NCI-H748 treated with DMSO at 0.1 percent for 48 hours (cell line): ENCODE results near the gene GBX2.

Experiments used
- DNase-seq: peaks from one replicate; lab custom pipeline; 2025; lab: John Stamatoyannopoulos, UW

Gene GBX2

GRCh38 chr2:236167297-236168109 is 683 bp downstream of the GBX2 start:
- no peak for DNase-seq

- DNase-seq = no peak
Measured at GRCh38 chr2:236166796-236167296, 1.3 kb downstream of the GBX2 start.

- DNase-seq = no peak
Measured at GRCh38 chr2:236165842-236166795, 2.1 kb downstream of the GBX2 start.

- no peak for DNase-seq
Measured at GRCh38 chr2:236164925-236165841, 3.0 kb downstream of the GBX2 start.

GRCh38 chr2:236164201-236164924 is 3.8 kb downstream of the GBX2 start:
- no peak for DNase-seq

- DNase-seq = no peak
Measured at GRCh38 chr2:236163471-236164200, 4.5 kb downstream of the GBX2 start.

- DNase-seq = no peak
Measured at GRCh38 chr2:236162882-236163470, 5.2 kb downstream of the GBX2 start.

GRCh38 chr2:236162031-236162845 is 5.9 kb downstream of the GBX2 start:
- DNase-seq = no peak

- no peak for DNase-seq
Measured at GRCh38 chr2:236161531-236161930, 6.7 kb downstream of the GBX2 start.

- no peak for DNase-seq
Measured at GRCh38 chr2:236161082-236161462, 7.1 kb downstream of the GBX2 start.

- no peak for DNase-seq
Measured at GRCh38 chr2:236160366-236161081, 7.7 kb downstream of the GBX2 start.

GRCh38 chr2:236159778-236160170 is 8.4 kb downstream of the GBX2 start:
- no peak for DNase-seq

- no peak for DNase-seq
Measured at GRCh38 chr2:236158969-236159777, 9.0 kb downstream of the GBX2 start.

- no peak for DNase-seq
Measured at GRCh38 chr2:236157815-236158498, 10.2 kb downstream of the GBX2 start.

- no peak for DNase-seq
Measured at GRCh38 chr2:236157366-236157765, 10.8 kb downstream of the GBX2 start.

GRCh38 chr2:236156860-236157194 is 11.4 kb downstream of the GBX2 start:
- no peak for DNase-seq
